CD14-positive monocyte (primary cell): ENCODE data around the gene RALGAPB. TPM values are rescaled to one million over a fixed set of nuclear protein-coding genes. Genes with fewer than 3 reads are reported as not detected.

Experiments used
- DNase-seq, 3 donors: peaks; one replicate each; pipeline ENCODE4 v3.0.0-alpha.2; 2011 to 2022
- H2AFZ ChIP-seq: 2 replicates; pipeline ENCODE4 v1.6.0; 2012; ENCODE audit warnings: mild to moderate bottlenecking, low read depth, low read length, inconsistent platforms; ENCODE audit not compliant: insufficient read depth, poor library complexity, severe bottlenecking
- H3K27ac ChIP-seq, 2 donors: 1 replicate in 1 of 2; 2 replicates in 1 of 2; pipeline ENCODE4 v1.5.1; 2012 to 2013; ENCODE audit warnings: low read length in 2 of 2, control low read depth in 1 of 2, inconsistent platforms in 1 of 2, low read depth in 1 of 2, mild to moderate bottlenecking in 1 of 2
- H3K27me3 ChIP-seq, 2 donors: one replicate each; pipeline versions ENCODE4 v1.6.0 to v1.6.1; 2011 to 2013; ENCODE audit warnings: low read length in 2 of 2; ENCODE audit not compliant: control insufficient read depth in 2 of 2, insufficient read depth in 2 of 2
- H3K36me3 ChIP-seq, 2 donors: replicated peaks in 1 of 2; 1 replicate in 1 of 2; 2 replicates in 1 of 2; pipeline versions ENCODE4 v1.5.1 to v1.6.1; 2012 to 2013; ENCODE audit warnings: low read length in 2 of 2, control low read depth in 1 of 2, inconsistent platforms in 1 of 2, mild to moderate bottlenecking in 1 of 2; ENCODE audit not compliant: insufficient read depth in 2 of 2, control insufficient read depth in 1 of 2
- H3K4me1 ChIP-seq, 2 donors: 1 replicate in 1 of 2; 2 replicates in 1 of 2; pipeline versions ENCODE4 v1.5.1 to v1.6.1; 2012 to 2013; ENCODE audit warnings: low read length in 2 of 2, control low read depth in 1 of 2, inconsistent platforms in 1 of 2, mild to moderate bottlenecking in 1 of 2, moderate library complexity in 1 of 2; ENCODE audit not compliant: insufficient read depth in 2 of 2, control insufficient read depth in 1 of 2
- H3K4me2 ChIP-seq: replicated peaks from 2 replicates; pipeline ENCODE3; 2012; ENCODE audit warnings: low read length, moderate library complexity, mild to moderate bottlenecking; ENCODE audit not compliant: poor library complexity, severe bottlenecking; ENCODE audit errors: extremely low read depth
- H3K4me3 ChIP-seq, 3 experiments: fragments of 200-600 bp in 1 of 3; sonication (generic) in 1 of 3; replicated peaks in 1 of 3; 1 replicate in 2 of 3; 2 replicates in 1 of 3; pipeline ENCODE4 v1.5.1; 2011 to 2013; ENCODE audit warnings: low read length in 3 of 3, mild to moderate bottlenecking in 3 of 3, control low read depth in 2 of 3, low read depth in 2 of 3, inconsistent platforms in 1 of 3, moderate library complexity in 1 of 3
- H3K79me2 ChIP-seq: 2 replicates; pipeline ENCODE4 v1.6.0; 2012; ENCODE audit warnings: mild to moderate bottlenecking, control low read depth, inconsistent platforms, low read length, moderate library complexity; ENCODE audit not compliant: insufficient read depth
- H3K9ac ChIP-seq: 2 replicates; pipeline ENCODE4 v1.6.0; 2017; ENCODE audit warnings: low read length, mild to moderate bottlenecking; ENCODE audit not compliant: insufficient read depth, poor library complexity, severe bottlenecking
- H3K9me3 ChIP-seq, 2 donors: replicated peaks in 1 of 2; 1 replicate in 1 of 2; 2 replicates in 1 of 2; pipeline versions ENCODE4 v1.5.1 to v1.6.1; 2012 to 2013; ENCODE audit warnings: low read length in 2 of 2, control low read depth in 1 of 2; ENCODE audit not compliant: control insufficient read depth in 1 of 2, insufficient read depth in 1 of 2
- H4K20me1 ChIP-seq: 2 replicates; pipeline ENCODE4 v1.6.0; 2012; ENCODE audit warnings: mild to moderate bottlenecking, low read length, control low read depth, moderate library complexity; ENCODE audit not compliant: insufficient read depth
- H3K27ac Mint-ChIP-seq, 7 donors: one replicate each; pipeline ENCODE4 v1.8.0; 2020; ENCODE audit warnings: mild to moderate bottlenecking in 7 of 7, mixed read lengths in 7 of 7, moderate library complexity in 6 of 7, inconsistent platforms in 2 of 7
- H3K27me3 Mint-ChIP-seq, 3 donors: one replicate each; pipeline ENCODE4 v1.8.0; 2021 to 2022; ENCODE audit warnings: low read depth in 3 of 3, mild to moderate bottlenecking in 3 of 3, mixed read lengths in 3 of 3, moderate library complexity in 3 of 3, inconsistent platforms in 1 of 3
- H3K36me3 Mint-ChIP-seq, 2 donors: one replicate each; pipeline ENCODE4 v1.8.0; 2020; ENCODE audit warnings: mixed read lengths in 2 of 2, inconsistent platforms in 1 of 2, mild to moderate bottlenecking in 1 of 2
- H3K4me1 Mint-ChIP-seq: one replicate; pipeline ENCODE4 v1.8.0; 2020; ENCODE audit warnings: mild to moderate bottlenecking, mixed read lengths
- H3K4me3 Mint-ChIP-seq, 2 donors: one replicate each; pipeline ENCODE4 v1.8.0; 2020; ENCODE audit warnings: mild to moderate bottlenecking in 2 of 2, mixed read lengths in 2 of 2, moderate library complexity in 1 of 2
- H3K9me3 Mint-ChIP-seq, 7 donors: one replicate each; pipeline ENCODE4 v1.8.0; 2020 to 2022; ENCODE audit warnings: mixed read lengths in 7 of 7, mild to moderate bottlenecking in 6 of 7, moderate library complexity in 6 of 7, inconsistent platforms in 2 of 7
- CTCF ChIP-seq: fragments of 200-600 bp; IDR thresholded peaks from one replicate; pipeline ENCODE4 v1.8.0; 2022; ENCODE audit warnings: antibody characterized with exemption, mild to moderate bottlenecking
- WGBS: methylation state at CpG from one replicate; pipeline ENCODE4 v1.1.5; 2013; ENCODE audit warnings: missing lambda C conversion rate; ENCODE audit not compliant: insufficient coverage; 5-methylcytosine and 5-hydroxymethylcytosine counted together
- intact Hi-C, 2 donors: fragments of 100-400 bp; cut with micrococcal nuclease; formaldehyde crosslinking; loops; one replicate each; pipeline versions ENCODE4 v1.15.0 to v1.15.1; 2023
- polyA plus RNA-seq, 3 donors: library from polyadenylated mRNA; depleted of rRNA in 1 of 3; unstranded in 2 of 3; stranded (reverse) in 1 of 3; fragments of 300-500 nt in 2 of 3; fragments of >200 nt in 1 of 3; fragmentation: Illumina TruSeq in 2 of 3; gene quantifications; 1 replicate in 2 of 3; 2 replicates in 1 of 3; pipeline ENCODE4 v1.2.3, GENCODE V29; 2012 to 2021

The RALGAPB gene
- polyA plus RNA-seq, 3 donors: 4.7 to 15.5 (median 6.1) TPM

DNA sequence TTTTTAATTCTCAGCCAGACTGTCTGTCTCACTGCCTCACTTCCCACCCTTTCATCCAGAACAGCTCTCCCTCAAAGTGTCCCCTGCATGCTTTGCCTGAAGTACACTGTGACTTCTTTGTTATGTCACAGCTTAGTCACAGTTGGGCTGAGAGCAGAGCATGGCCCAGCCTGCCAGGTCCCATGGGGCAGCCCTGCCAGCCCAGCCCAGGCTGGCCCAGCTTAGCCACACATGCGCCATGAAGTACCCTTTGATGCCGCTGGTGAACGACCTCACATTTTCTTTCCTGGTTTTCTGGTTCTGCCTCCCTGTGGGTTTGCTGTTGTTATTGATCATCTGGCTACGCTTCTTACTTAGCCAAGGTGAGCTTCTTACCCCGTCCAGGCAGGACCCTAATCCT lies 108.4 kb downstream of the RALGAPB start, which contains the start of gene ADIG:
Gene ADIG, plus strand, starts transcription at position 185 of the 400 bp plus-strand sequence. Its CDS starts 54 bp downstream, at position 239.
- Histone ChIP-seq H4K20me1 (no peaks in the 10 kb centered on the region), H3K9ac (no peak within 1 kb of the TSS), H3K36me3 (peaks cover 9 to 17% of the 10 kb centered on the region in 2 donors), H2AFZ (no peak within 1 kb of the TSS), H3K9me3 (no peaks in the 10 kb centered on the region), H3K79me2 (no peaks in the 10 kb centered on the region), H3K4me2 (no peak within 1 kb of the TSS), H3K4me1 (no peaks in the 10 kb centered on the region), H3K4me3 (no peak within 1 kb of the TSS), H3K27me3 (no peaks in the 10 kb centered on the region), H3K27ac (no peak within 1 kb of the TSS)
- Mint-ChIP-seq H3K4me3 (no peak within 1 kb of the TSS), H3K36me3 (peaks cover 11 to 15% of the 10 kb centered on the region in 2 donors), H3K27me3 (peaks cover 2 to 11% (median 8%) of the 10 kb centered on the region in 3 donors), H3K4me1 (no peaks in the 10 kb centered on the region), H3K9me3 (no peaks in the 10 kb centered on the region), H3K27ac (peak within 1 kb of the TSS in 2 of 7 donors; percentile 66 to 67)
- no peak for TF ChIP-seq CTCF
- intact Hi-C loops: no loop called here
- WGBS: 89% methylated on average over 5 of the region's 5 CpGs
- no peak for DNase-seq

DNA sequence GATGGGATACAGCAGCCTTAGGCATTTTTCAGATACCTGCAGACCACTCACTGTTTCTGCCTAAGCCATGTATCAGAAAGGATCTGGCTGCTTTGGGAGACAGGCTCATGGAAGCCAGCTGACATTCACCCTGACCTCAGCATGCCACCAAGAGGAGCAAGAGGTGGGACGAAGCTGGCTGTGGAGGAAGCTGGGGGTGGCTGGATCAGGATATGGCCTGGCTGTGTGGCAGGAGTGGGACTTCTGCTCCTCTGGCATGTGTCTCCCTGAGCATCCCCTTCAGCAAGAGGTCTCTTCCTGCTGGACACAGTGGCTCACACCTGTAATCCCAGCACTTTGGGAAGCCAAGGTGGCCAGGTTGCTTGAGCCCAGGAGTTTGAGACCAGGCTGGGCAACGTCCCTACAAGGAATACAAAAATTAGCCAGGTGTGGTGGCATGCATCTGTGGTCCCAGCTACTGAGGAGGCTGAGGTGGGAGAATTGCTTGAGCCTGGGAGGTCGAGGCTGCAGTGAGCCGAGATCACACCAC lies 109.3 kb downstream of the RALGAPB start:
- Histone ChIP-seq H3K4me3 (no peak overlapping the region), H3K27ac (no peak overlapping the region), H3K36me3 (peaks cover 0 to 8% of the 10 kb centered on the region in 2 donors), H3K9ac (no peak overlapping the region), H3K4me1 (no peaks in the 10 kb centered on the region), H3K4me2 (no peak overlapping the region), H4K20me1 (no peaks in the 10 kb centered on the region), H3K9me3 (no peaks in the 10 kb centered on the region), H2AFZ (no peak overlapping the region), H3K27me3 (no peaks in the 10 kb centered on the region), H3K79me2 (no peaks in the 10 kb centered on the region)
- no peak for DNase-seq
- Mint-ChIP-seq H3K4me3 (no peak overlapping the region), H3K36me3 (peaks cover 6 to 8% of the 10 kb centered on the region in 2 donors), H3K27ac (peak overlapping the region in 1 of 7 donors; percentile 66), H3K4me1 (no peaks in the 10 kb centered on the region), H3K9me3 (no peaks in the 10 kb centered on the region), H3K27me3 (peaks cover 4 to 11% (median 8%) of the 10 kb centered on the region in 3 donors)
- 76% methylated on average over 3 of the region's 4 CpGs for WGBS
- TF ChIP-seq CTCF: no peak
- intact Hi-C loops: no loop called here
